ENCODE data around the gene GNS.

DNA sequence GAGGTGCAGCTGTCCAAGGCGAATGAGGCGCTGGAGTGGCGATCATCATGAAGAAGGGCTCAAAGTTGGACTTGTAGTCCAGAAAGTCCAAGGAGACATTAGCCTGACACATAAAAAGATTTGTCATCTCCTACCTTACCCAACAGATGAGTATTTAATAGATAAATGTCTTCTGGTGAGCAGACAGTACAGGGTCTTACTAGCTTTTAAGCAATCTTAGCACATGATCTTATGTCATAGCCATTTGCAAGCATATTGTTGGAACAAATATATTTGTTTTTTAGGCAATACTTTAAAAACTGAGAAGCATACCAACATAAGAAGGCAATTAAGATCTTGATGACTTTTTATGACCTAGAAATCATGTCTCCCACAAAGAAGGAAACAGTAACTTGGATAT, 16.0 kb downstream of the GNS start:
- TF ChIP-seq, protein P1, sequence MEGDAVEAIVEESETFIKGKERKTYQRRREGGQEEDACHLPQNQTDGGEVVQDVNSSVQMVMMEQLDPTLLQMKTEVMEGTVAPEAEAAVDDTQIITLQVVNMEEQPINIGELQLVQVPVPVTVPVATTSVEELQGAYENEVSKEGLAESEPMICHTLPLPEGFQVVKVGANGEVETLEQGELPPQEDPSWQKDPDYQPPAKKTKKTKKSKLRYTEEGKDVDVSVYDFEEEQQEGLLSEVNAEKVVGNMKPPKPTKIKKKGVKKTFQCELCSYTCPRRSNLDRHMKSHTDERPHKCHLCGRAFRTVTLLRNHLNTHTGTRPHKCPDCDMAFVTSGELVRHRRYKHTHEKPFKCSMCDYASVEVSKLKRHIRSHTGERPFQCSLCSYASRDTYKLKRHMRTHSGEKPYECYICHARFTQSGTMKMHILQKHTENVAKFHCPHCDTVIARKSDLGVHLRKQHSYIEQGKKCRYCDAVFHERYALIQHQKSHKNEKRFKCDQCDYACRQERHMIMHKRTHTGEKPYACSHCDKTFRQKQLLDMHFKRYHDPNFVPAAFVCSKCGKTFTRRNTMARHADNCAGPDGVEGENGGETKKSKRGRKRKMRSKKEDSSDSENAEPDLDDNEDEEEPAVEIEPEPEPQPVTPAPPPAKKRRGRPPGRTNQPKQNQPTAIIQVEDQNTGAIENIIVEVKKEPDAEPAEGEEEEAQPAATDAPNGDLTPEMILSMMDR (IDR thresholded peaks at IDR 0.05 in 4 of 5, conservative IDR thresholded peaks at IDR 0.05 in 1 of 5): no peak
- TF ChIP-seq POLR2A (IDR thresholded peaks at IDR 0.05): no peak
